Measurements from ENCODE around the gene VAMP8. TPM values are rescaled to one million over a fixed set of nuclear protein-coding genes. Genes with fewer than 3 reads are reported as not detected.
"Not testable (repeated sequence)": the region's sequence is repeated elsewhere in the genome, so short reads cannot be mapped to it uniquely, and the experiment has no call there.

Gene VAMP8
- polyA plus RNA-seq, 5 donors, result 54.6 to 78.1 (median 68.1) TPM

DNA sequence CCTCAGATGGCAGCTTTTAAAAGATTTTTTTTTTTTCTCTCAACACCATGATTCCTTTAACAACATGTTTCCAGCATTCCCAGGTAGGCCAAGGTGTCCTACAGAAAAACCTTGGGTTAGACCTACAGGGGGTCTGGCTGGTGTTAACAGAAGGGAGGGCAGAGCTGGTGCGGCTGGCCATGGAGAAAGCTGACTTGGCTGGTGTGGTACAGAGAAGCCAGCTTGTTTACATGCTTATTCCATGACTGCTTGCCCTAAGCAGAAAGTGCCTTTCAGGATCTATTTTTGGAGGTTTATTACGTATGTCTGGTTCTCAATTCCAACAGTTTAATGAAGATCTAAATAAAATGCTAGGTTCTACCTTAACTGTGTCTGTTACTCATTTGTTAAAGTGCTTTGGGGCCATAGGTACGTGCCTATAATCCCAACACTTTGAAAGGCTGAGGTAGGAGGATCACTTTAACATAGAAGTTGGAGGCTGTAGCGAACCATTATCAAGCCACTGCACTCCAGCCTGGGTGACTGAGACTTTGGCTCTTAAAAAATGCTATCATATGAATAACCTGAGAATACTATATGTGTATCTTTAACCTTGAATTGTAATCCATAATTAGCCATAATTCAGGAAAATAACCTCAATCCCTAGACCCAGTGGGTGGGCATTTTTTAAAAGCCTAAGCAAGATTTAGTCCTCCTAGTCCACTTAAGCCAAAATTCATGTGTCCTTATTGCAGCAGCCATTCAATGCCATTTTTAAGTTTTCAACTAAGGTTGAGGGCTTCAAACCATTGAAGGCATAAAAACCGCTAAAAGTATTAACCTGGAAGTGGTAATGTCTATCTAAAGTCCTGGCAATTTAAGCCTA, 32.2 kb upstream of the VAMP8 start:
- DNase-seq, result not testable (repeated sequence)

DNA sequence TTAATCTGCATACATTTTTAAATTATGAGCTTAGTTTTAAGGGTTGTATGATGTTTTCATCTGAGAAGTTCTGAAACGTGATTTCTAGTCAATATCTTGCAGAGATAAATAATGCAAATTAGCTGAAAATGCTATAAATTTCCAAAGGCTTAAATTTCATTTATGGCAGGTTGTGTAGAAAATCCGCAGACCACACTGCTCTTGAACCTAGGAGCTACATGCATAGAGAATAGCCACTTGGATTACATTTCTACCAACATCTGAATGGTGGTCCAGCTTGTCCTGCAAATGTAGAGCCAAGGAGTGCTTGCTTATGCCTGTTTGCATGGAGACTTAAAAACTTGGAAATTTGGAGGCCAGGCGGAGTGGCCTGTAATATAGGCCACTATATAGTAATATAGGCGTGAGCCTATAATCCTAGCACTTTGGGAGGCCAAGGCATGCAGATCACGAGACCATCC, 31.6 kb upstream of the VAMP8 start:
- no peak for DNase-seq

DNA sequence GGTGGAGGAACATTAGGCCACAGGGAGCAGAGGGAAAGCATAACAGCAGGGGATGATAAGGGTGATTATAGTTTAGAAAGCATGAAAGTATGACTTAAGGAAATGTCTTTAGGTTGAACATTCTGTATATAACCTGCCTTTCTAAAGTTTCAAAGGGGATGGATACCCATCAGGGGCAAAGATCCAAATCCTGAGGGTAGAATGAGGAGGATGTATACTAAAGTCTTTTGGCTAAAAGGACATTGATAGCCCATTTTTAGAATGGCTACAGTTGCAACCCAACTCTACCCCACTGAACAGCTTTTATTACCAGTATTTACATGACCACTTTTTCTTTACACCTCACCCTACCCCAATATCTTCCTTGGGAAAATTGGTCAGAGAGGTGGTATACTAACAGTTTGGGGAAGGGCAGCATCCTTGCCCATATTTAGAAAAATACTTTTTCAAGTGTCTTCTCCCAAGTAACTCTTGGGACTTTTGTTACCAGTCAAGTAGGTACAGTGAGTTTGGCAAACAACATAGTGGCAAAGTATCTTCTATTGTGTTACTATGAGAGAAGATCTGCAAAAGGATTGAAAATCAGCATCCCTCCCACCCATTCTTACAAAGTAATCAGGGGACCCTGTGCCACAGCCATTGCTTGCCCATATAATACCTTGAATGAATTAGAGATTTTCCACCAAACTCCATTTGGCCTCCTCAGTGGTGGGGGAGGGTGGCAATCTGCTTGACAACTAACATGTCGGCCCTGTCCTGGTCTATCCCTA, 30.1 kb upstream of the VAMP8 start:
- DNase-seq, result no peak

DNA sequence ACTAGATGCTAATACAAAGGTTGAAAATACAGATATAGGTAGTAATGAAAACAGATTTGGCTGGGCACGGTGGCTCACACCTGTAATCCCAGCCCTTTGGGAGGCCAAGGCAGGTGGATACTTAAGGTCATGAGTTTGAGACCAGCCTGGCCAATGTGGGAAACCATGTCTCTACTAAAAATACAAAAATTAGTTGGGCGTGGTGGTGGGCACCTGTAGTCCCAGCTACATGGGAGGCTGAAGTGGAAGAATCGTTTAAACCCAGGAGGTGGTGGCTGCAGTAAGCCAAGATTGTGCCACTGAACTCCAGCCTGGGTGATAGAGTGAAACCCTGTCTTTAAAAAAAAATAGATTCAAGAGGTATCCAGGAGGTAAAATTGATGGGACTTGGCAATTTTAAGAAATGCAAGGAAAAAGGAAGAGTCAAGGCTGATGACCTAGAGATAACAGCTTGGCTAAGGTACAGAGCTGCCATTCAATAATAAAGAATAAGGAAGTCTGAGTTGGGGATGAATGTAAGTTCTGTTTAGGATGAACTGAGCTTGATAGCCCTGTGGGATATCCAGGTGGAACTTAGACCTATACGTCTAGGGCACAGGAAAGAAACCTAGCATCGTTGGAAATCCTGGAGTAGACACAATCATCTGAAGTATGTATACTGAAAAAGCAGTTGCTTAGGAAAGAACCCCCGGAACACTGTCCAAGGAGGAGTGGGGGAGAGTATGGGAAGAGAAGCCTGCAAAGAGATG, 29.4 kb upstream of the VAMP8 start:
- no peak for DNase-seq

DNA sequence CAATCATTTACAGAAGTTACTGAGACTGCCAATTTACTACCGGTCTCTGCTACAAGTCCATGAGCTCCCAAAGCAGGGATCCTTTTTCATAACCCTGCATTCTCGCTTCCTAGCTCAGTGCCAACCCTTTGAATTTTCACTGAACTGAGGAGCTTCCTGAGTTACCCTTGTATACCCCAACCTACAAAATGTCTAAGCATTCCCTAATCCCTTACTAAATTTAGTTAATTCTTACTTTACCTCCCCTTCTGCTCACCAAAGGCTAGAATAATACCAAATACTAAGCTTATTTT, 28.8 kb upstream of the VAMP8 start:
- DNase-seq, result no peak

DNA sequence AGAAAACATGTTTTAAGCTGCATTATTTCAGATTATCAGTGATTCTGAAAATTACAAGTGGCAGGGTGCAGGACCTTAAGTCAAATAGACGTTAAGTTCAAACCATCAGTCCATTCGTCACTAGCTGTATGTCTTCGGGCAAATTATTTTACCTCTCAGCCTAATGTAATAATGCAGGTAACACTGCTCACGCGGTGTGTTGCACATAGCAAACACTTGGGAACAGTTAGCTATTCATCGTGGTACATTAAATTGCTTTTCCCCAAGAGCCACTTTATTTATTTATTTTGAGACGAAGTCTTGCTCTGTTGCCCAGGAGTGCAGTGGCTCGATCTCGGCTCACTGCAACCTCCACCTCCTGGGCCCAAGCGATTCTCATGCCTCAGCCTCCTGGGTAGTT, 28.3 kb upstream of the VAMP8 start:
- DNase-seq, result no peak

DNA sequence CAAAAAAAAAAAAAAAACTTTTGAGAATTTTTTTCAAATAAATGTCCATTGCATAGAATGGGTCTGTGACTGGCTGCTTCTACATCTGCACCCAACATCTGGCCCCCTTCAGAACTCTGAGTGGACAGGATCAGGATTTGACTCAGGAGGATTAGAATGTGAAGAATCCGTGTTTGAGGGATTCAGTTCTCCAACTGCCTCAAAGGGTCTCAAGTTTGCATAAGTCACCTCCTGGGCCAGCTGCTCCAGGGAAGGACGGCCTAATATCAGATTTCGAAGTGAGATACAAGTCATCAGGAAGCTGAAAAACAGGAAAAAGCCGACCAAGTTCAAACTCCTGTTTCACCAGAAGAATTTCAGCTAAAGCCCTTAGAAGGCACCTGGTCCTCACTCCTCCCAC, 27.6 kb upstream of the VAMP8 start:
- no peak for DNase-seq

DNA sequence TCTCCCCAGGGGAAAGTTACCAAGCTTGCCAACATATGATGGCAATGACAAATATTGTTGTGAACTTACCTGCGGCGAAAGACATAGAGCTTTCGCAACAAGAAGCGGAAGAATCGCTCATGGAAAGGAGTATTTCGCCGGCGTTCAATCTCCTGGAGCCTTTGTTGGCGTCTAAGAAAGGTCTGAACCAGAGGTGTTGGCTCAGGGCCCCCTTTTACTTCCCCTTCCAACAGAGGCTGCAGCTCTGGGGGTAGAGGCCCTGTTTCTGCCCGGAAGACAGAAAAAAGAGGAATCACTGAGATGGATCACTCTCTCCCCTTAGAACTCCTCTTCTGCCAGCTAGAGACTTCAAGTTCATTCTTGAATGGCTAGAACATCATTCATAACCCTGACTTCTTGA, 26.9 kb upstream of the VAMP8 start:
- DNase-seq, result no peak

DNA sequence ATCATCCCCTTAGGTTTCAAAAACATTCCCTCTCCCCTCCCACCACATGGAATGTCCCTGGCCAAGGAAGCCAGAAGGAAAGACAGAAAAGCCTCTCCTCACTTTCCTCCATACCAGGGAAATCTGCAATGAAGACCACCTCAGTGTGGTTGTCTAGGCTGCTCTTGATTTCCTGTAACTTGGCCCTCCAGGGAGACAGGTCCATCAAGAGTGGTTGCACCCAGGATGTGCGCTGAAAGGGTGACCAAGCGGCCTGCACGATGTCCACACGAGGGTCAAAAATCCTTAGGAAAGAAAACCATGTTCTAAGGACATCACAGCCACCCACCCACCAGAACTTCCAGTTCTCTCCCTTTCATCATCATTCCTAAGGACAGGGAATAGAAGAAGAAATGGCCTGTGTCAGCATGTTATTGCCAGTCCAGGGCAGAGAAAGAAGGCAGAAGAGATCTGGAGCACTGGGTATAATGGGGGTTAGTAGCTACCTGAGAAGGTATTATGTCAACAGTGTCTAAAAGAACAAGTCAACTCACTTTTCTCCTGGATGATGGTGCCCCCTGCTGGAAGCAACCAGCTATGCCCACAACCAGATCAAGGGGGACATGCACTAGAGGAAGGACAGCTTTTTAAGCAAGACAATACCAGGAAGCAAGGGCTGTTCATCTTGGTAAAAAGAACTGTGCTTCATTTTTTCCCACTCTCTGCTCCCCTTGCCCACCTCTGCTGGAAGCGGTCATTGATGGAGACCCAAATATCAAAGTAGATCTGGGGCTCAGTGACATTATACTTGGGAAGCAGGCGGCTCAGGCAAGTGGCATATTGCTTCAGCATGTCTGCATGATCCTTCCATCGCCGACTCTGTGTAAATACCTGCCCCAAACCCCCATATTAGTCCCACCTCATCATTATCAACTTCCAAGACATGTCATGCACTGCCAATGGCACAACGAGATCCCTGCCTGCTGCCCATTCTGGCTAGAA, 25.4 kb upstream of the VAMP8 start:
- peak; percentile 54 to 72 for DNase-seq

DNA sequence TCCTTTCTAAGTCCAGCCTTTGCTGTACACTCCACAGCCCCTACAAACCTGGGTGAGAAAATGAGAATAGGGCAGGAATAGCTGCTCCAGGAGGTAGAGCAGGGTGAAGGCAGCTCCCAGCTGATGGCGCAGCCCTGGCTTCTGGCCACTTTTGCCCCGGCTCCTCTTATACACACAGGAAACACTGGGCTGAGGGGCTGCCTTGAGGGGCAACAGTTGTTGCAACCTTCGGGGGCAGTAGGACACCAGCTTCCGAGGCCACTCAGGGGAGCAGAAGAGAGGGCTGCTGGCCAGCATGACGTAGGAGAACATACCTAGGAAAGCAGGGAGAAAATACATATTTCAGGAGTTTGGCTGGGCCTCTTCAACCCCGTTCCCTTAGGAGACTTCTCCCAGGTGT, 24.2 kb upstream of the VAMP8 start:
- no peak for DNase-seq

DNA sequence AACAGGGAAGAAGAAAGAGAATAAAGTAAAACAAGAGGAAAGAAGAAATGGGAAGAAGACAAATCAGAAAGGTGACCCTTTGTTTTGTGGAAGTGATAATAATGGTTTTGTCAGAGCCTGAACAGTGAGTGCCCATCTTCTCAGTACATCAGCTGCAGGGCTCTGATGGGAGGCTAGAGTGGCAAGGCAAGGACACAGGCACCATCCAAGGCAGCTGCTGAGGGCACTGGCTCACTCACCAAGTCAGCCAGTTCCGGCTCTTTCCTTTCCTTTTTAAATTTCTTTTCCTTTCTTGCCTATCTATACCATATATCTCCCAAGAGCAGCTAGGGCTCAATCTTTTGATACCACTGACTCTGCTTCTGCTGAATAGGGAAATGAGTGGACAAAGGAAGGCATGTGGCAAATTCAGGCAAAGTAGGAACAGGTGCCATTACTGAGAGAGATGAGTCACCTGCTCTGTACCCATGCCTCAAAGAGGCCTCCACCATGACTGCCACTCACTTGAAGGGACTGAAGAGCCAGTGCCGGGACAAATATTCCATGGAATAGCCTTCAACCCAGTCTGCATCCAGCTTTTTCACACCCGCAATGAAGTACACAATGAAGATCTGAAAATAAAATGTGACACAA, 22.3 kb upstream of the VAMP8 start:
- DNase-seq, result no peak

DNA sequence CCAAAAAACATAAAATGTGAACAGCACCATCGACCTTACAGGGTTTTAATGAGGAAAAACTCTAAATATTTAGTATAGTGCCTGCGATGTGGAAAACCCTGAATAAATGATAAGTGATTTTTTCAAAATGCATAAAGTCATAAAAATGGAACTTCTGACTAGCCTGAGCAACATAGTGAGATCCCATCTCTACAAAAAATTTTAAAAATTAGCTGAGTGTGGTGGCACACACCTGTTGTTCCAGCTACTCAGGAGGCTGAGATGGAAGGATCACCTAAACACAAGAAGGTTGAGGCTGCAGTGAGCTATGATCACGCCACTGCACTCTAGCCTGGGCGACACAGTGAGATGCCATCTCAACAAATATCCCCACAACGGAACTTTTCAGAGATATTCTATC, 20.3 kb upstream of the VAMP8 start:
- no peak for DNase-seq

DNA sequence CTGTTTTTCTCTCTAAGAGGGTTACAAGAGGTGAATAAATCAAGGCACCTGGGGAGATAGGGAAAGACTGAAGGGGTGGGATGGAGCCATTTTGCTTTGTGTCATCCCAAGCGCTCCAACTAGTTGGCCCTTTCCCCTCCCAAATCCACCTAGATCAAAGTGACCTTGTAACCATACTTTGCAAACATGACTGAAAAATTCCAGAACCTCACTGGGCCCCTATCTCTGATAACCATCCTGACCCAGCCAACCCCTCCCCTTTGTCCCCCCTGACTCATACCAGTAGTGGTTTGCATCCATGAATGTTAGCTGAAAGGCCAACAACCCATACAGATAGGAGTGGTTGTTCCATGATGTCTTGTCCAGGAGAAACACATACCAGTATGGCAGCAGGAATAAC, 19.2 kb upstream of the VAMP8 start:
- DNase-seq, result no peak

DNA sequence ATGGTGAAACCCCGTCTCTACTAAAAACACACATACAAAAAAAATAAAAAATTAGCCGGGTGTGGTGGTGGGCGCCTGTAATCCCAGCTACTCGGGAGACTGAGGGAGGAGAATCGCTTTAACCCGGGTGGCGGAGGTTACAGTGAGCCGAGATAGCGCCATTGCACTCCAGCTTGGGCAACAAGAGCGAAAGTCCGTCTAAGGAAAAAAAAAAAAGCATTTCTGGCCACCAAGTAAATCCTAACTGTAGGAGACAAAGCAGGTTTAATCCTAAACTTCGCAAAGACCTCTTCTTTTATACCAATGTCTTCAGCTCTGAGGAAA, 17.0 kb upstream of the VAMP8 start:
- not testable (repeated sequence) for DNase-seq

DNA sequence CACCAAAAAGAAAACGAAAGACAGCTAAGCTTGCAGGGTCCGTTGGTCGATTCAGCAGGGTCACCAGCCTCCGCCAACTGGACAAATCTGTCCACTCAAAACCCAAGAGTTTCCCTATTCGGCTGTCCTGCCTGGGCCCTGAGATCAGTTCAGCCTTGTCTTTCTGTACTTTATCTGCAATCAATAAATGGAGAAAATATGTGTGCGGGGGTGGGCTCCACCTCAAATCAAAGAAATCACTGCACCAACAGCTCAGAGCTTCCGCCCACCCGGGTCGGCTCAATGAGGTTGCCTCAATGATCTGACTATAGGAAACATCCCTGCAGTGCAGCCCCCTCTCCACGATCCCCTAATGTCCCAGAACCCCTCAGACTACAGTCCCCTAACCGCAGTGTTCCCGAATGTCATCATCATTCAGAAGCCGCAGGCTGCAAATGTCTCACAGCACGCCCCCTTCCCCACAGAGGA, 16.5 kb upstream of the VAMP8 start:
- DNase-seq, result no peak

DNA sequence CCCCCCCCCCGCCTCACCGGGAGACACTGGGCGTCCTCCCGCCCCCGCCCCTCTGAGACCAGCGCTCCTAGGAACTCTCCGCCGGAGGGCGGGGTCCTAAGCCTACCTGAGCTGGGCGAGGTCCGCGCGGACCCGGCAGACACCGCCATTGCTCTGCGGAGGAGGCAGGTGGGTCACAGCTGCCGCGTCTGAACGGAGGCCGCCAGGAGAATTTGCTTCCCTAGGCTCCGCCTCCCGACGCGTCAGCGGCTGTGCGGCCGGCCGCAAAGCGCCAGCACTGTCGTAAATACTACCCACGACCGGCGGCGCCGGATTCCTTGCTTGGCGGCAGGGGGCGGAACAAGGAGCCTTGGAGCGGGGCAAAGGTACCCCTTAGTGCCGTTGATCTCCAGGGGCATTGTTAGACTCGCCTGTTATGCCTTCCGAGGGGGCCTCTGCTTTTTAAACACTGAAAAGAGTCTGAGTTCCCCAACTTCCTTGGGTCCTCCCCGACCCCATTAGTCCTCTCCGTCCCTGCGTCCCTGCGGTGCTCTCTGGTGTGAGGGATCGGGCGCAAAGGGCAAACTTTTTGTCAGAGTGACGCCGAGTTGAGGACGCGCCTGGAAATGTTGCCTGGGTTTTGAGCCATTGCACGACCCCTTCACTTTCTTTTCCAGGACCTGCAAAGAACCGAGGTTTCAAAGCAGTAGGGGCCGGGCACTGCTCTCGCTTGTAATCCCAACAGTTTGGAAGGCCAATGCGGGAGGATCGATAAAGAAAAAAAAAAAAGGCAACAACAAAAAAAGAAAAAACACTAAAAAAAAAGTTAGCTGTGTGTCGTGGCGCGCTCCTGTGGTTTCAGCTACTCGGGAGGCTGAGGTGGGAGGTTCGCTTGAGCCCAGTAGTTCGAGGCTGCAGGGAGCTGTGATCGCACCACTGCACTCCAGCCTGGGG, 15.8 kb upstream of the VAMP8 start, which contains the start of gene GGCX:
TSS of gene GGCX (minus strand) at position 214 of the 933 bp plus-strand sequence. CDS start at position 149, 65 bp downstream.
- DNase-seq, result peak; percentile 94 to 95

DNA sequence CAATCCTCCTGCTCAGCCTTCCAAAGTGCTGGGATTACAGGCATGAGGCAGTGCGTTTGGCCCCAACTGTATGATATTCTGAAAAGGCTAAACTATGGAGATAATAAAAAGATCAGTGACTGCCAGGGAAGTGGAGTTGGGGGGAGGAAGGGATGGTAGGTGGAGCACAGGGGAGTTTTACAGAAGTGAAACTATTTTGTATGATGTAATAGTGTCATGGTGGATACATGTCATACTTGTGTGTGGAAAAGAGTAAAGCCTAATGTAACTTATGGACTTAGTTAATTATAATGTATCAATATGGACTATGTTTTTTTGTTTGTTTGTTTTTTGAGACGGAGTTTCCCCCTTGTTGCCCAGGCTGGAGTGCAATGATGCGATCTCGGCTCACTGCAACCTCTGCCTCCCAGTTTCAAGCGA, 13.2 kb upstream of the VAMP8 start:
- no peak for DNase-seq

DNA sequence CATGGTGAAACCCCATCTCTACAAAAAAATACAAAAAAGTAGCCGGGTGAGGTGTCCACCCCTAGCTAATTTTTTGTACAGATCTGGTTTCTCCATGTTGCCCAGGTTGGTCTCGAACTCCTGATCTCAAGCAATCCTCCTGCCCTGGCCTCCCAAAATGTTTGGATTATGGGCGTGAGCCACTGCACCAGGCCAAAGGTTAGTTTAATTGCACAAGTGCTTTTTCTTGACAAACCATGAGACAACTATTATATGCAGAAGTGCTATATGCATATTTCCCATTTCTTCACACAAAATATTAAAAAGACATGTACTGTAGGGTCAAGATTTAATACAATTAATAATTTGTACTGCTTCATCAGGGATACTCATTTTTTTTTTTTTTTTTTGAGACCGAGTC, 11.1 kb upstream of the VAMP8 start:
- no peak for DNase-seq

DNA sequence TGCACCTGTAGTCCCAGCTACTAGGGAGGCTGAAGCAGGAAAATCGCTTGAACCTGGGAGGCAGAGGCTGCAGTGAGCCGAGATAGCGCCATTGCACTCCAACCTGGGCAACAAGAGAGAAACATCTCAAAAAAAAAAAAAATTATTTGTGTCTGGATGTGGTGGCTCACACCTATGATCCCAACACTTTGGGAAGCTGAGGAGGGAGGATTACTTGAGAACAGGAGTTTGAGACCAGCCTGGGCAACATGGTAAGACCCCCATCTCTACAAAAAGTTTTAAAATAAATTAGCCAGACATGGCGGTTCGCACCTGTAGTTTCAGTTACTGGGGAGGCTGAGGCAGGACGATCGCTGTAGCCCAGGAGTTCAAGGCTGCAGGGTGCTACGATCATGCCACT, 1.6 kb upstream of the VAMP8 start:
- DNase-seq, result no peak

DNA sequence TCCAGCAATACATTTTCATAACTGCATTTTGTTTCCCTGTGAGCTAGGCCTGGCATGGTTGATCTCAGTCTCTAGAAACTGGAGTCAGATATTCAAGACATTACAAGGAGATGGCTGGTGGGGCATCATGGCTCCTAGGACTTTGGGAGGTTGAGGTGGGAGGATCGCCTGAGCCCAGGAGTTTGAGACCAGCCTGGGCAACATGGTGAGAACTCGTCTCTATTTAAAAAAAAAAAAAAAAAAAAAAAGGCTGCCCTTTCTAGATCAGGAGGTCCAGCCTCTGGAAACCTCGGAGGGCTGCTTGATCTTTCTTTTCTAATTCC, 362 bp upstream of the VAMP8 start:
- DNase-seq, result no peak
